Right atrium auricular region (tissue), 2 donors: Measurements from ENCODE around the gene DPM3. TPM values are rescaled to one million over a fixed set of nuclear protein-coding genes. Genes with fewer than 3 reads are reported as not detected.

Experiments used
- DNase-seq: peaks from one replicate; pipeline ENCODE4 v3.0.0-alpha.2; 2019; ENCODE audit warnings: low spot score
- H3K27ac ChIP-seq, 2 donors: fragments of 200-600 bp; sonication (generic); 1 replicate in 1 of 2; 2 replicates in 1 of 2; pipeline ENCODE4 v1.5.1; 2016 to 2019
- H3K27me3 ChIP-seq, 2 donors: fragments of 200-600 bp; sonication (generic); one replicate each; pipeline versions ENCODE4 v1.5.1 to v1.6.0; 2017 to 2019
- H3K36me3 ChIP-seq: fragments of 200-600 bp; sonication (generic); one replicate; pipeline ENCODE4 v1.5.1; 2016
- H3K4me1 ChIP-seq, 2 donors: fragments of 200-600 bp; sonication (generic); one replicate each; pipeline versions ENCODE4 v1.5.1 to v1.6.0; 2017 to 2019
- H3K4me3 ChIP-seq, 2 donors: fragments of 200-600 bp; sonication (generic); 1 replicate in 1 of 2; 2 replicates in 1 of 2; pipeline ENCODE4 v1.5.1; 2017 to 2019; ENCODE audit warnings: mild to moderate bottlenecking in 1 of 2, moderate library complexity in 1 of 2
- H3K9me3 ChIP-seq, 2 donors: fragments of 200-600 bp; sonication (generic); one replicate each; pipeline ENCODE4 v1.5.1; 2019
- total RNA-seq, 2 donors: library from RNA; depleted of rRNA; stranded (reverse); fragments of >200 nt; gene quantifications; one replicate each; pipeline ENCODE4 v1.1.0, GENCODE V29; 2016
- TF ChIP-seq, protein P1 (sequence below), 2 donors: fragments of 200-600 bp; sonication (generic); IDR thresholded peaks; one replicate each; pipeline ENCODE4 v1.5.1; 2019; ENCODE audit warnings: antibody characterized with exemption in 2 of 2

DPM3 gene
- total RNA-seq, 2 donors from 2014 or later: 46.5 to 47.8 TPM

GRCh38 chr1:155176544-155177071, 36.3 kb upstream of the DPM3 start:
- TF ChIP-seq, protein P1, sequence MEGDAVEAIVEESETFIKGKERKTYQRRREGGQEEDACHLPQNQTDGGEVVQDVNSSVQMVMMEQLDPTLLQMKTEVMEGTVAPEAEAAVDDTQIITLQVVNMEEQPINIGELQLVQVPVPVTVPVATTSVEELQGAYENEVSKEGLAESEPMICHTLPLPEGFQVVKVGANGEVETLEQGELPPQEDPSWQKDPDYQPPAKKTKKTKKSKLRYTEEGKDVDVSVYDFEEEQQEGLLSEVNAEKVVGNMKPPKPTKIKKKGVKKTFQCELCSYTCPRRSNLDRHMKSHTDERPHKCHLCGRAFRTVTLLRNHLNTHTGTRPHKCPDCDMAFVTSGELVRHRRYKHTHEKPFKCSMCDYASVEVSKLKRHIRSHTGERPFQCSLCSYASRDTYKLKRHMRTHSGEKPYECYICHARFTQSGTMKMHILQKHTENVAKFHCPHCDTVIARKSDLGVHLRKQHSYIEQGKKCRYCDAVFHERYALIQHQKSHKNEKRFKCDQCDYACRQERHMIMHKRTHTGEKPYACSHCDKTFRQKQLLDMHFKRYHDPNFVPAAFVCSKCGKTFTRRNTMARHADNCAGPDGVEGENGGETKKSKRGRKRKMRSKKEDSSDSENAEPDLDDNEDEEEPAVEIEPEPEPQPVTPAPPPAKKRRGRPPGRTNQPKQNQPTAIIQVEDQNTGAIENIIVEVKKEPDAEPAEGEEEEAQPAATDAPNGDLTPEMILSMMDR (IDR thresholded peaks at IDR 0.05): peak; percentile 78 to 95
- H3K4me1 ChIP-seq: peaks cover 0 to 27% of the 10 kb centered on the region in 2 donors
- DNase-seq: peak; percentile 87
- H3K9me3 ChIP-seq: no peaks in the 10 kb centered on the region
- no peaks in the 10 kb centered on the region for H3K36me3 ChIP-seq
- peaks cover 0 to 8% of the 10 kb centered on the region in 2 donors for H3K27me3 ChIP-seq
- no peak overlapping the region for H3K27ac ChIP-seq
- no peak overlapping the region for H3K4me3 ChIP-seq

GRCh38 chr1:155175927-155176371, 35.6 kb upstream of the DPM3 start:
- no peak for DNase-seq
- TF ChIP-seq, protein P1 (IDR thresholded peaks at IDR 0.05): no peak

DNA sequence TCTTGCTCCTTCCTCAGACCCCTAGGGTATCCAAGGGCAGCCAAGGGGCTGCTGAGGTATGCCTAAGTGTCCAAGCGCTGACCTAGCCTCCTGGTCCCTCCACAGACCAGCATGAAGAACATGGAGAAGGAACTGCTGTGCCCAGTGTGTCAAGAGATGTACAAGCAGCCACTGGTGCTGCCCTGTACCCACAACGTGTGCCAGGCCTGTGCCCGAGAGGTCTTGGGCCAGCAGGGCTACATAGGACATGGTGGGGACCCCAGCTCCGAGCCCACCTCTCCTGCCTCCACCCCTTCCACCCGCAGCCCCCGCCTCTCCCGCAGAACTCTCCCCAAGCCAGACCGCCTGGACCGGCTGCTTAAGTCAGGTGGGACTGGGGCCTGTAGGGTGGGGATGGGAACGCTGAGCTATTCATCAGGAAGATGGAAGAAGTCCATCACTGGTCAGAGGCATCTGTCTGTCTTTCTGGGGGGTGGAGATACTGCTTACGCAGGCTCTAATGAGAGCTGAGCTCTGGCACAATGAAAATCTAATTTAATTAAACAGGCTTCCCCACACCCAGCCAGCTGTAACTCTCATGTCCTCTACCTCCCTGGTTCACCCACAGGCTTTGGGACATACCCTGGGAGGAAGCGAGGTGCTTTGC, 35.1 kb upstream of the DPM3 start:
- peaks cover 0 to 8% of the 10 kb centered on the region in 2 donors for H3K27me3 ChIP-seq
- H3K4me3 ChIP-seq: no peak overlapping the region
- TF ChIP-seq, protein P1 (IDR thresholded peaks at IDR 0.05): no peak
- H3K36me3 ChIP-seq: no peaks in the 10 kb centered on the region
- no peaks in the 10 kb centered on the region for H3K9me3 ChIP-seq
- peaks cover 0 to 27% of the 10 kb centered on the region in 2 donors for H3K4me1 ChIP-seq
- no peak overlapping the region for H3K27ac ChIP-seq
- DNase-seq: no peak

More at GRCh38 chr1:155175927-155176371, 35.6 kb upstream of the DPM3 start:
- Histone ChIP-seq H3K27ac (no peak overlapping the region), H3K36me3 (no peaks in the 10 kb centered on the region), H3K4me1 (peaks cover 0 to 27% of the 10 kb centered on the region in 2 donors), H3K4me3 (no peak overlapping the region), H3K27me3 (peaks cover 0 to 8% of the 10 kb centered on the region in 2 donors), H3K9me3 (no peaks in the 10 kb centered on the region)

DNA sequence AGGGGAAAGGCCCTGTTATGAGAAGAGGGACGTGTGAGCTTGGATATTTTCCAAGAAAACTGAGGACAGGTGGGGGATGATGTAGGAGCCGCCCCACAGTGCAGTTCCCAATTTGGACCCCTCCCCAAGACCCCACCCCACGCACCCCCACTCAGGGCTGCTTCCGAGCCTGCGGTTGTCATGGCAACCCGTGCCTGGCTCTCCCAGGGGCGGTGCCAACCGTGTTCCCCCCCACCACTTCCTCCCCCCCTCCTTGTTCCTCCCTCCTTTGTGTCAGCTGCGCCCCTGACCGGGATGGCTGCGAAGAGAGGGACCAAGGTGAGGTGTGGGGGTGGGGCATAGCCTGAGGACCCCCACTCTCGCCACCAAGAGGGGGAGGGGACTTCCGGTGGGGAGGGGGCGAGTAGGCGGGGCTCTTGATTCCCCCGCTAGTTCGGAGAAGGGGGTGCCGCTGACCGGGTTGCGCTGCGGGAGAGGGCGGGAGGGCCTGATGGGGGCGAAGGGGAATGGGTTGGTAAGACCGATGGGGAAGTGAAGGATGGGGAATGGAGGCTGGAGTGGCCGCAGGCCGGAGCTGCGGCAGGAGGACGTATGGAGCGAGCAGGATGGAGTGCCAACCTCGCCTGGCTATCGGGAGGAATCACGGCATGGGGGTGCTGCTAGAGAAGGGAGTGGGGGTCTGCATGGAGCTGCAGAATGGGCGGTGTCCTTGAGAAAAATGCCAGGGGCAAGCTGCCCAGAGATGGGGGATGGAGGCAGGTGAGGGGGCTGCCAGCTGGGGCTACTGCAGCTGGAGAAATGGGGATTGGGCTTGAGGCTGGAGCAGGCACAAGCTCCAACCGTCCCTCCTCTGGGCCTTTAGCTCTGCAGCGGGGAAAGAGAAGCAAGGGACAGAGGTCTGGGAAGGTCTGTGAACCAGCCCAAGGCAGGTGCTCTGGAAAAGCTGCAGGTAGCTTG, 34.3 kb upstream of the DPM3 start:
- peaks cover 0 to 27% of the 10 kb centered on the region in 2 donors for H3K4me1 ChIP-seq

More for the DNA sequence above, 34.3 kb upstream of the DPM3 start:
- H3K4me3 ChIP-seq: peak overlapping the region in 1 of 2 donors; percentile 88
- TF ChIP-seq, protein P1 (IDR thresholded peaks at IDR 0.05): no peak
- peaks cover 0 to 8% of the 10 kb centered on the region in 2 donors for H3K27me3 ChIP-seq
- DNase-seq: peak; percentile 57
- H3K27ac ChIP-seq: no peak overlapping the region
- peaks cover 6% of the 10 kb centered on the region for H3K36me3 ChIP-seq
- no peaks in the 10 kb centered on the region for H3K9me3 ChIP-seq
